CD4-positive, alpha-beta T cell treated with Interleukin-15 for 1 hour (primary cell): ENCODE results near the gene CARD9.
"Not testable (repeated sequence)": the region's sequence is repeated elsewhere in the genome, so short reads cannot be mapped to it uniquely, and the experiment has no call there.

Source experiments
- DNase-seq: peaks from one replicate; pipeline ENCODE4 v3.0.0-alpha.2; 2020

Gene CARD9

DNA sequence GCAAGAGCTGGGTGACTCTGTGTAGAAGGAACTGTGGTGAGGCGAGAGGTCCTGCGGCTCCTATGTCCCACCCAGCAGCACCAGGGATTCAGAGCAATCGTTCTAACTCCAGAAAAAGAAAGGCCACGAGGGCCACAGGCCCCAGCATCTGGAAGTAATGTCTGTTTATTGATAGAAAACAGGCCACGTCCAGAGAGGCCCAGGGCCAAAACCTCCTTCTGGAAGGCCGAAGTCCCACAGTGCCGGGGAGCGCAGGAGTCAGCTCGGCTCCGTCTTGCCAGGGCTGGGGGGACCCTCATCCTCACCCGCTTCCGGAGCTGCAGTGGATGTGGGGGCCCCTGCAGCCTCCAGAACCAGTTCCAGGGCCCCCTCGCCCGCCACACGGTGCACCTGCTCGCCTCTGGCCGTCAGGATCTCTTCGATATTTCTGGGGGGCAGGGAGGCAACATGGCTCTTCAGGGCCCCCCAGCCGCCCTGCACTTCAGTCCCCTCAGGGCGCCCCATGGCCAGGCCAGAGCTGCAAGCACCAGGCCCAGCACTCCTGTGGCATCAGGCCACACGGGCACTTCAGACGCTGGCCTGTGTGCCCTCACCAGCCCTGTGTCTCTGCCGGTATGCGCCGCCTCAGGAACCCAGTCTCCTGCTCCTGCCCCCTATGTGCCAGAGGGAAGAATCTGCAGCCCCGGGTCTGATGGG, 11.6 kb downstream of the CARD9 start:
- no peak for DNase-seq

DNA sequence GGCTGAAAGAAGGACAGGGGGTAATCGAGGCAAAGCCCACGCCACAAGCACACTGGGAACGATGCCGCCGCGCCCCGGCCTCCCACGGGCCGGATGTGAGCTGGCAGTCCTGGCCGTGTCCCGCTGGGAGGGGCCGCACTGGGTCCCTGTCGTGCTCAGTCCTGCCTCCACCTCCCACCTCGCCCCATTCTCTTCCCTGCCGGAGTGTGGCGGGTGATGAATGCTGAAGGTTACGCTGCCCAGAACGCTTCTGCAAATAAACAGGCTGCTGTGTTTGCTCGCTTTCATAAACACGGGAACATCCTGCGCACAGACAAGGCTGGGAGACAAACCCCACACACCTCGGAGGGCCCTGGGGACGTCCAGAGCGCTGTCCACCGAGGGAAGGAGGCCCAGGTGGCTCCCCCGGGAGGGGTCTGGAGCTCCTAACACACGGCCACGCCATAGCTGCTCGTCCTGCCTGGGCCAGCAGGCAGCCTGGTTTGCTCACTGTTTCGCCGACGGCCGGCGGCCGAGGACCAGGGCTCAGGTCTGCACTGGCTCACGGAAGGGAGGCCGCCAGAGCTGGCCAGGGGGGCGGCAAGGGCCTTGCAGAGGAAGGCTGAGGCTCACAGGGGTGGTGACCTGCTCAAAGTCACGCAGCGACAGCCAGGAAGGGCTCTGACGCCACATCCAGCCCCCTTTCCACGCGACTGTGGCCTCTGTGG, 12.3 kb downstream of the CARD9 start:
- DNase-seq = no peak

DNA sequence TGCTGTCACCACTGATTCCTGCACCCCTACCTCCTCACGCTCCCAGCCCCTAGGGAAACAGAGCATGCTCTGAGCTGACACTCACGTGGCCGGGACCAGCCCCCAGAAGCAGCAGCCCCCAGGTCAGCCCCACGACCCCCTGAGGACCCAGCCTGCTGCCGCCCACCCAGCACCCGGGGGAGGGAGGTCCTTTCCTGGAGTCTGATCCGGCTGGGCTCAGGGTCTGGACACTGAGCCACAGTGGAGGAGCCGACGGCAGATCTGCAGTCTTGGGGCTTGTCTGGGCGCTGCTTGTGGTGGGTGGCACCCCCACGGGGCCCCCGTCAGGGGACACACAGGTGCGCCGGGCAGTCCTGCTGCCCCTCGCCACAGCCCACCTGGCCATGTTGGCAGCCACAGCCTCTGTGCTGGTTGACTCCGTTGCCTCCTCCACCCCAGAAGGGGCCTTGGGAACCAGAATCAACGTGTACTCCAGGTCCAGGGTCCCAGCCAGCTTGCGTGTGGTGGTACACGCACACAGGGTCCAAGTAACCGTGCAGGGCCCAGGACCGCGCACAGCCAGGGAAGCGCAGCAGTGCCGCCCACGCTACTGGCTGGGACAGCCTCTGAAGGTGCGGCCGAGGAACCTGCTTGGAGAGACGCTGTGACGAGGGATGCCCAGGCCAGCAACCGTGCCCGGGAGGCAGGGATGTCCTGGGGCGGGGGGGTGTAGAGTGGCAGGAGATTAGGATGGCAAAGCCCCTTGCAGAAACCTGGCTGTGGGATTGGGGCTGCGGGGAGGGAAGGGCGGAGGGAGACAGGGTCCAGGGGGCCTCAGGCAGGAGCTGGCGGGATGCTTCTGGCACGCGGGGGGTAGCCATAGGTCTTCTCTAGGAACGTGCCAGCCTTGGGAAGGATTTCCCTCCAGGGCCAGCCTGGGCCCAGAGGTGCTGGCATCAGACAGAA, 13.4 kb downstream of the CARD9 start:
- no peak for DNase-seq

DNA sequence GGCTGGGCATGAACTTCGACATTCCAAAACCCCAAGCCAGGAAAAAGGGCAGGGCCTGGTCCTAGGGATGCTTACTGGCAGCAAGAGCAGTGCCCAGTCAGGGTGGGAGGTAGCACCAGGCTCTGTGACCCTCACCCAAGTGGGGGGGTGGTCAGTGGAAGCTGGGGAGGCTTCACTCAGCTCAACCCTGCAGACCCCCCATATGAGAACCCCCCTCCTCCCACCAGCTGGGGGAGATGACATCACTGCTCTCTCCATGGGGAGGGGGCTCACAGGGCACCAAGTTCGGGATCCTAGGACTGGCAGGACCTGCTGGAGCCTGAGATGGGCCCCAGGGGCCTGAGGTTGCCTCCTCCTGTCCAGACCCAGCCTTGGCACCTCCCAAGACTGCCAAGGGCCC, 14.6 kb downstream of the CARD9 start:
- DNase-seq = no peak

DNA sequence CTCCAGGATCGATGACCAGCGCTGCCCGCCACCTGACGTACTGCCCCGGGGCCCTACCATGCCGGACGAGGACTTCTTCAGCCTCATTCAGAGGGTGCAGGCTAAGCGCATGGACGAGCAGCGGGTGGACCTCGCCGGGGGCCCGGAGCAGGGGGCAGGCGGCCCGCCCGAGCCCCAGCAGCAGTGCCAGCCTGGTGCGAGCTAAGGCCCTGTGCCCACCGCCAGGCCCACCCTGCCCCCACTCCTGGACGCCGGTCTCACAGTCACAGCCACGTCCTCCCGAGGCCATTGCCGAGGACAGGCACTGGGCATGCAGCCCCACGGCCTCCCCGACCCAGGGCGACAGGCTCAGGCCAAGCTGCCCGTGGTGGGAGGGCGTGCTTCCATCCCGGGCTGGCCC, 15.5 kb downstream of the CARD9 start:
- no peak for DNase-seq

DNA sequence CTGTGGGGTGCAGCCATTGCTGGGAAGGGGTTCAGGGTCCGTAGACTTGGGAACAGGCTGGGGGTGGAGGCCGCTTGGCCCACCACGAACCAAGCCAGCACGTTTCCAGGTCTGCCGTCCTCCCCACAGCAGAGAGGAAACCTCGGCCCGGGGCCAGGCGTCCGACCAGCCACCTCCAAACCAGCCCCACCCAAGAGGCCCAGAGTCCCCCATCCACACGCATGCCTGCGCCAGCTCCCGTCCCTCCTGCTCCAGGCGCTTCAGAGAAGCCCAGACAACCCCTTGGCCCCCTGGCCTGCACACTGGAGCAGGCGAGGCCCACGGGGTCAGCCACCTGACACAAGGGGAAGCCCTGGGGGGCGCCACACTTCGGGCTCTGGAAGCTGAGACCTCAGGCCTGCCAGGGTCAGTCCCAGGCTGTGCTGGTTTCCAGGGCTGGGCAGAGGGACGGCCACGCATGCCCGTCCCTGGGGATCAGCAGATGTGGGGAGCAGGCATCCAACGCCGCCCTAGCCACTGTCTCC, 16.2 kb downstream of the CARD9 start:
- DNase-seq = no peak

DNA sequence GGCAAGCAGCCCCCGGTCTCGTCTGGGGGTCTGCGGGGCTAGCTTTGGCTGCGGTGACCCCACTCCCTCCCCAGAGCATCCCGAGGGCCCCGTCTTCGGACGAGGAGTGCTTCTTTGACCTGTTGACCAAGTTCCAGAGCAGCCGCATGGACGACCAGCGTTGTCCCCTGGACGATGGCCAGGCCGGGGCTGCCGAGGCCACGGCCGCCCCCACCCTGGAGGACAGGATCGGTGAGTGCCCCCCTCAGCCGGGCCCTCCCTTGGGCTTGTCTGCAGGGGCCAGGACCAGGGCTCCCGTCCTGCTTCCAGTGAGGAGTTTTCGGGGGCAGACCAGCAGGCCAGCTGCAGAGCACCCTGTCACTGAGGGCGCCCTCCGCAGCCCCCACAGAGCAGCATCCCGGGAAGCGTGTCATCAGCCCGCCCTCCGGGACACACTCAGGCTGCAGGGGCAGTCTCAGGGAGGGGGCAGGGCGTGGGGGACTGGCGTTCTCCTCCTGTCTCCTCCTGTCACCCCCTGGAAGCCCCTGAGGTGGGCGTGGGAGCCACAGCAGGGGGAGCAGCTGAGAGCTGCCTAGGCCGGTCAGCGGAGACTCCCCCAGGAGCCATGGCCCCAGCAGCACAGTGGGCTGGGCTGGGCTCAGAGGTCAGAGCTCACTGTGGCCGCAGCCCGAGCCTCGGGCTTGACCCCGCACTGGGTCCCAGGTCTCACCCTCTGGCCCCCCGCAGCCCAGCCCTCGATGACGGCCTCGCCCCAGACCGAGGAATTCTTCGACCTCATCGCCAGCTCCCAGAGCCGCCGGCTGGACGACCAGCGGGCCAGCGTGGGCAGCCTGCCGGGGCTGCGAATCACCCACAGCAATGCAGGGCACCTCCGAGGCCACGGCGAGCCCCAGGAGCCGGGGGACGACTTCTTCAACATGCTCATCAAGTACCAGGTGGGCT, 17.6 kb downstream of the CARD9 start:
- DNase-seq = no peak

DNA sequence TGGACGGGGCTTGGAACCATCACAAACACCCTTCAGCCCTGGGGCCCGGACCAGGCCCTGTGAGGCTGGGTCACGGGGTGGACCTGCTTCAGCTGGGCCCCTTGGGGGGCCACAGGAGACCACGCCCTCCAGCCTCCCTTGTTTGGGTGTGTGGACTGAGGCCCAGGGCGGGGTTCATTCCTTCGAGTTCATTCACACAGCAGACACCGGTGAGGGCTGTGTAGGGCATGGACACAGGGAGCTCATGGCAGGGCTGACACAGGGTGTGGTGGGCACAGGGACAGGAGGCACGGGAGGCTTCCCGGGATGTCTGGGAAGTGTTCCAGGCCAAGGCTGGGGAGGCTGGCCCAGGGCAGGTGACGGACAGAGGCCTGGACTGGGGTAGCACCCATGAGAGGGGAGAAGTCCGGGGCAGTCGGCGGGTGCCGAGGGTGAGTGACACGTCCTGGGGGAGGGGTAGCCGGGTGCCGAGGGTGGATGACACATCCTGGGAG, 18.8 kb downstream of the CARD9 start:
- DNase-seq = no peak

DNA sequence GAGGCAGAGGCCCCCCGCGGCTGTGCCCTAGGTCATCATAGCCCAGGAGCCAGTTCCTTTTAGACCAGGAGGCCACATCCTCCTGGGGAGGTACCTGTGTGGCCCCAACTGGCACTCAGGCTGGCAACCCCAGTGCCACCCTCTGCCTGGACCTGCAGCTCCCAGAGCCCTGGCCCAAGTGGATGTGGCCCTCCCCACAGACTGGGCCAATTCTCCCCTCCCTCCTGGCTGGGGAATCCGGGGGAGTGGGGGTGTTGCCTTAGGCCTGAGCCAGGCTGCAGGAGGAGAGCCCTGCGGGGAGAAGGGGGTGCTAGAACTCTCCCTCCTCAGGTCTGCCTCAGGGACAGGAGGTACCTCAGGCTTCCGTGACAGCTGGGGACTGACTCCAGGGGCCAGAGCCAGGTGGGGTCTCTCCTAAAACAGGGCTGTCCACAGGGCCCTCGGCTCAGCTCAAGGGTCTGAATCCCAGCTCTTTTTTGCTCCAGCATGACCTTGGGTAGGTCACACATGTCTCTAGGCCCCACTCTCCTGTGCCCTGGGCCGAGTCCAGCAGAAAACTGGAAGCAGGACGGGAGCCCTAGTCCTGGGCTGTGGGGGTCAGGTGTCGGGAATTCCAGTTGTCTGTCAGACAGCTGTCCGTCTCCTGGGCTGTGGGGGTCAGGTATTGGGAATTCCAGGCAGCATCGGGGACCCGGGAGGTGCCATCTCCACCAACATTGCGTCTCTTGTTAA, 19.5 kb downstream of the CARD9 start:
- no peak for DNase-seq

DNA sequence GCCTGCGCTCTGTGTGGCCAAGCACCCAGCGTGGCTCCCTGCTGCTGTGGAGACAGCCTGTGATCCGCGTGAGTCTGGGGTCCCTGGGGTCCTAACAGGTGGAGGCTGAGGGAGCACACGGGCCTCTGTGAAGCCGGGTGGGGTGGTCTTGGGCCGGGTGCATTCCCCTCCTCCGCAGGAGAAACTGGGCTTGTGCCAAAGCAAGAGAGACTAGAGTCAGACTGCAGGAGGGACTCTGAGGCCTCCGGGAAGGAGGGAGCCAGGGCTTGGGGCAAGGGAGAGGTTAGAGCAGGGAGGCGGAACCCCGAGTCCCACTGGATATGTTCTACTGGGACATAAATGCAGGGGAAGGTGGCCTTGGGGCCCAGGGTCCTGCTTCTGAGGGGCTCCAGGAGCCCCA, 20.4 kb downstream of the CARD9 start:
- no peak for DNase-seq

DNA sequence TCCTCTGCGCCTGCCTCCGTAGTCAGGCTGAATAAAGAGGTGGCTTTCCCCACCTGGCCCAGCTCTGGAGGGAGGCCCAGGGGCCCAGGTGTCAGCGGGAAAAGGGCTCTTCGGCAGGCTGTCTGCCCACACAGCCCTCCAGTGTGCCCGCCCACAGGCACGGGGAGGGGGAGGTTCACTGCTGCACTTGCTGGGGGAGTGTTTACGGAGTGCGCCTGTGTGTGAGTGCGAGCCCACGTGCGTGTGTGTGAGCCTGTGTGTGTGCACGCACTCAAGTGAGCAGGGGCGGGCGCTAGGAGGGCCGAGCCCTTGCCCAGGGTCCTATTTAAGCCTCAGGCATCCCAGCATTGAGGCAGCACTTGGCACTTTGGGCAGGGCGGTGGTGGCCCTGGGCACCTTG, 20.8 kb downstream of the CARD9 start:
- no peak for DNase-seq

DNA sequence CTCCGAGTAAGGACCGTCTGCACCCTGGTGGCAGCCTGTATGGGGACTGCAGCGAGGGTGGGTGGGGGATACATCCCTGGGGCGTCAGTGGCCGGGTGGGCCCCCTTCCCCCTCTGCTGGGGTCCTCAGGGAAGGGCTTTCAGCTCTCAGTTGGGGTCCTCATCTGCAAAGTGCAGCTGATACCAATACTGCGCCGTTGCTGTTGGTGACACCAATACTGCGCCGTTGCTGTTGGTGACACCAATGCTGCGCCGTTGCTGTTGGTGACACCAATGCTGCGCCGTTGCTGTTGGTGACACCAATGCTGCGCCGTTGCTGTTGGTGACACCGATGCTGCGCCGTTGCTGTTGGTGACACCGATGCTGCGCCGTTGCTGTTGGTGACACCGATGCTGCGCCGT, 21.6 kb downstream of the CARD9 start:
- not testable (repeated sequence) for DNase-seq

DNA sequence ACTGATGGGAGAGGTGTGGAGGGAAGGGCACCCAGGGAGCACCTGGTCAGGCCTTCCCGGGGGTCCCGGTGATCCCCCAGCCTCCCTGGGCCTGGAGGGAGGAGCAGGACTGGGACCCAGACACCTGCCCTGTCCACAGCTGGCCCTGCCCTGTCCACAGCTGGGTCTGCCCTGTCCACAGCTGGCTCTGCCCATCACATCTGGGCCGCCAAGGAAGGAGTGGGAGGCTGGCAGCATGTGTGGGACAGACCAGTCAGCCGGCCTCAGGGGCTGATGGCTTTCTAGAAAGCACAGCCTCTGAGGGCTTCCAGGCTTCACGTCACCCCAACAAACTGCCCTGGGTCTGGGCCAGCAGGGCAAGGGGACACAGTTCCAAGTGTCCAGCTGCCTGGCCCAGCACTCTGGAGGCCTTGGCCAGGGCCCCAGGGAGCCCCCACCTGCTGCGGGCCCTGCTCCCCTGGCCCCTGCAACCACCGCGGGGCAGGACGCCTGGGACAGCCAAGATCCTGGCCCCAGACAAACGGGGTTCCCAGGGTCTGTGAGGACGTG, 22.1 kb downstream of the CARD9 start:
- no peak for DNase-seq

DNA sequence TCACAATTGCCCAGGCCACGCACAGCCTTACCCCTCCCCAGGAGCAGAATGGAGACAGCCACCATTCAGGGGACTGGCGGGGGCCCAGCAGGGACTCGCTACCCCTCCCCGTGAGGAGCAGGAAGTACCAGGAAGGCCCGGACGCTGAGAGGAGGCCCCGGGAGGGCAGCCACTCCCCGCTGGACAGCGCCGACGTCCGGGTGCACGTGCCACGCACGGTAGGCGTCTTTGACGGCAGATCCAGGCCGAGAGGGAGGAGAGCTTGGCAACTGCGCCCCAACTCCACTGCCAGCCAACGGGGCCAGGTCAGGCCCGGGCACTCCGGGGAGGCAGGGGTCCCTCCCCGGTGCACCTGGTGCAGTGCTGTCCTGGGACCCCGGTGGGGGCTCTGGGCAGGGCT, 23.9 kb downstream of the CARD9 start:
- DNase-seq = no peak

DNA sequence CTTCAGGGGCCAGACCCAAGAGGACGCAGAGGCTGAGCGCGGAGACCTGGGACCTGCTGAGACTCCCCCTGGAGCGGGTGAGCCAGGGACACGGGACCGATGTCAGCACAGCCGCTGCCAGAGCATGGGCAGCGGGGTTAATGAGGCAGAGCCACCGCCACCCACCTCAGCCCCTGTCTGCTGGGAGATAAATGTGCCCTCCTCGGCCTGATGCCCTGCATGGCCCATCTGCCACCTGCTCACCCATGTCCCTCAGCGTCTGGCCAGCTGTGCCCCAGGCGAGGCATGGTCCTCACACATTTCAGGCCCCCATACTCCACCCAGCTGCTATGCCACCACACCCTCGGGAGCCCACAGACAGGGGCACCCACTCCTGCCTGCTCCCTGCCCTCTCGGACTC, 24.8 kb downstream of the CARD9 start:
- DNase-seq = no peak

DNA sequence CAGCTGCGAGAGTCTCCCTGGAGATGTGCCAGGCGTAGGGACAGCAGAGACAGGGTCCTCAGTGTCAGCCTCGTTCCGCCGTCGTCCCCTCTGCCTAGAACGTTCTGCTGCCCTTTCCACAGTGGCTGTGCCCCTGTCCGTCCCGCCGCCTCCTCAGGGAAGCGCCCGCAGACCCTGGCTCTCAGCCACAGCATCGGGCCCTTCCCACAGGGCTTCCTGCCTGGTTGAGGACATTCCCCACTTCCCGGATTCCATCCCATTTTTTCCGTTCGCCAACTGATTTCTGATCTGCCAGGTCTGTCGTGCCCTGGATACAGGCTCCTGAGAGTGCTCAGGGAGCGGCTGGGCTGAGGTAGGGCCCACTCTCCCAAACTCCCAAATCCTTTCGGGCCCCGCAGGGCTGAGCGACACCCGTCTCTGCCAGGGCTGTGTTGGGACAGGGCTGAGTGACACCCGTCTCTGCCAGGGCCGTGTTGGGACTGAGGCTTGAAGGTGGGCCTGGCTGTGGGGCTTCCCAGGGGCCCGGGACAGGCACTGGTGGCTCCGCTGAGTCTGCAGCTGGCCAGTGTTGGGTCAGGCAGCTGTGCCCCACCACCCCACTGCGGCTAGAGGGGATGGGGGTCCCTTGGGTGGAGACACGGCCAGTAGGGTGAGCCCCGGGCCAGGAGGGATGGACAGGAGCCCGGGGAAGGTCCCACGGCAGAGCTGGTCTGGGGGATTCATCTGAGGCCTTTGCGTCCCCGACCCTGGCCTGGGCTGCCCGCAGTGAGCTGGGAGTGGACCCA, 25.8 kb downstream of the CARD9 start:
- DNase-seq = no peak

DNA sequence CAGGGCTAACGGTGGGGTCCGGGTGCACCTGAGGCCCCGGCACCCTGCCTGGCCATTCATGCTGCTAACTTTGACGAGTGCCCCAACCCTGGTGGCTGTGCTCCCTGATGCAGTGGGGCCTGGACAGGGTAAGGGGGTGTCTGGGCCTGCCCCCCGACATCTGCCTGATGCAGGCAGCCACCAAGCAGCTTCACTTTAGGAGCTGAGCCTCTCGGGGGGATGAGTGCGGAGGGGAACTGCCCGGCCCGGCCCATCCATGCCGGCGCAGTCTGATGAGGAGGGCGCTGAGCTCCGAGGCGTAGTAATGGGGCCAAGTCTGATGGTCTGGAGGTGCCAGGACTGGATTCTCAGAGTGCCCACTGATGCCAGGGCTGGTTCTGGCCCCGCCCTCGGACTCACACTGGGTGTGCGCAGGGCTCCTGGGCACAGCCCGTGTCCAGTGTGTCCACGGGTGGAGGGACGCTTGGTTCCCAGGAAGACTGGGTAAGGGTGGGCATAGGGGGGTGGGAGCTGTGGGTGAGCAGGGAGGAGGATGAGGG, 26.5 kb downstream of the CARD9 start:
- no peak for DNase-seq

DNA sequence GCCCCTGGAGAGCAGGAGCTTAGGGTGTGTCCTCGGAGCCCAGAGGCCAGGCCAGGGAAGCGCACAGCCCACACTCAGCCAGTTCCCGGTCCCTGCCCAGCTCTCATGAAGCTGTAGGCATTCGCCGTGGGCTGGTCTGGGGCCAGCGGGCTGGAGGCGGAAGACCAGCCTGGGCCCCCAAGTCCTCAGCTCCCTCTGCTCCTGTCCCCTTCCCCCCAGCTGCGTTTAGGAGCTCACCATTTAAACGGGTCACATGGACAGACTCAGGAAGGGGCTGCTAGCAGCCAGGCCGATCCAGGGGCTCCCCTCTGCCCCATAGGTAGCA, 27.4 kb downstream of the CARD9 start:
- DNase-seq = no peak

DNA sequence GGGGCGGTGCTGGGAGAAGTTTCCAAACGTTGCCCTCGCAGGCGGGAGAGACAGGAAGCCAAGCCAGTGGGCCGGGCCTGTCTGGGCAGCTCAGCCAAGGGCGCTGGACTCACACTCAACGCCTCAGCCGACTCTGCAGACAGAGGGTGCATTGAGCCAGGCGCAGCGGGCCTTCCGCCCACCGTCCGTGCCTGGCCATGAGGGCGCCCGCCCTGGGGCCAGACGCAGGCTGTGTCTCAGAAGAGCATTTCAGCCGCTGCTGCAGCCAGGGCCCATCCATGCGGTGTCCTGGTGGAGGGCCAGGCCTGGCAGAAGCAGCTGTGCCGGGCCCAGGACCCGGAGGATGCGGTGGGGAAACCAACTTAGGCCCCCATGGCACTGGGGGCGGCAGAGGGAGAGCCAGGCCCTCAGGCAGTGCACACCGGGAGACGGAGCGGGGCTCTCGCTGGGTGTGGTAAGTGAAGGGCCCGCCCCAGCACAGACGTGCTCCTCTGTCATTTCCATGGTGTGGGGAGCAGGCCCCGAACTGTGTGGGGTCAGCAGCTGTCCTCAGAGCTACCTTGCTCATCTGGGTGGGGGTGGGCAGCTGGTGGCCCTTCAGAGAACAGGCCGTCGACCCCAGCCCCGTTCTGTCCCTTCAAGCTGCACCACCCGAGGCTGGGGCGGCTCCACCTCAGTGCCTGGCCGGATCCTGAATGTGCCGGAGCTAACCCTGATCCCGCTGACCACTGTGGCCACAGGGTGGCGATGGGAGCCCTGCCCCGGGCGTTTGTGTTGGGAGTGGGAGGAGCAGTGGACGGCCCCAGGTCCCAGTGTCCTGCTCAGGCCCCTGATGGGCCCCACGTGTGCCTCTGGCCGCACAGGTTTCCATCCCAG, 27.9 kb downstream of the CARD9 start:
- no peak for DNase-seq
